Measurements from ENCODE around the gene TTC3.
A peak's percentile ranks its signal among the peaks of the same experiment; 100 is the strongest.
"Not testable (repeated sequence)": the region's sequence is repeated elsewhere in the genome, so short reads cannot be mapped to it uniquely, and the experiment has no call there.

TTC3 gene

DNA sequence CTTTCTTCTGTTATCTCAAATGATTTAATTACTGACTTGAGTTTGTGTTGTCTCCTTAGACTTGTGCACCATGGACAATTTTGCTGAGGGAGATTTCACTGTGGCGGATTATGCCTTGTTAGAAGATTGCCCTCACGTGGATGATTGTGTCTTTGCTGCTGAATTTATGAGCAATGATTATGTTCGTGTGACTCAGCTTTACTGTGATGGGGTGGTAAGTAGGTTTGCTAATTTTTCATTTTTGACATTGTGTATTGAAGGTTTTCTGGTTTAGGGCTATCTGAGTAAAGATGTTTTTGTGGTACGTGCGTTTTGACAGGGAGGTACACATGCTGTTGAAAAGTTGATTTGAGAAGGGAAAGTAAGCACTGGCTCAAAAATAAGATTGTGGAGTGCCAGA is 14.1 kb downstream of the TTC3 start:
- DNase-seq, result peak in 4 of 56 donors; percentile 5 to 29 (median 12)

DNA sequence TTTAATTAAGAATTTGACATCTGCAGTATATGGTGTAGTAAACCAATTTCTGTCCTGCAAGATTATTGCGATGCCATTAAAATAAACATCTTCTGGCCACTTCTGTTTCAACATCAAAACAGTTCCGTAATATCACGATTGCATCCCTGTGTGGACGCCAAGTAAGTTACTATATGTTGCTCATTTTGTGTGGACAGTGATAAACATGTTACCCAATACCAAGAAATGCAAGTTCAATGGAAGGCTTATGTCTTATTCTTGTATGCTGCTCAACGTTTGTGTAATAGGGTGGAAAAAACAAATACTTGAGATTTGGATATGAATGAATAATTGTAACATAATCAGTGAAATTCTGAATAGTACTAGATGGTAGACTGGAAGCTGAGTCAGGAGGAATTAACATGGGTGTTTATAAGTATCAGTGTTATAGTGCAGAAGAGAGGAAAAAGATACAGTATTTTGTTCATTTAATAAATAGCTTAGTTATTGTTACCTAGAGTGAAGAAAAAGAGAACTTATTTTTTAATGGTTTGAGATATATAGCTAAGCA is 15.2 kb downstream of the TTC3 start:
- DNase-seq, result no peak

- DNase-seq, result no peak
Measured at GRCh38 chr21:37093977-37094376, 20.9 kb downstream of the TTC3 start.

- no peak for DNase-seq
Measured at GRCh38 chr21:37095821-37096220, 22.8 kb downstream of the TTC3 start.

DNA sequence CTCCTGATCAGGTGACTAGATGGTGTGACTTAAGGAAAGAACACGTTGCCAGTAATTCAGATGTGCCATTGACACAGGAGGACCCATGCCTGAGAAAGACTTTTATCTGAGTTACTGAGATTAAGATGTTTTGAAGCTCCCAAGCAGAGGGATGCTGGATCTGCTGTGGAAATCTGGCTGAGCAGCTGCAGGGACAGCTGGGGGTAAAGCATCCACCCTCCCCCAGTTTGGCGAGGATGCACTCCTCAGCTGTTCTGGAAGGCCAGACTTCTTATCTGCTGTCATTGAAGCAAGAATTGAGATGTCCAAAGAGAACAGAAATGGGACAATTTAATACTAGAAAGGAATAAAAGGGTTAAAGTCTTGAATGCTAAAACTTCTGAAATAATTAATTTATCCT is 25.7 kb downstream of the TTC3 start:
- no peak for DNase-seq

GRCh38 chr21:37100316-37100715 is 27.3 kb downstream of the TTC3 start:
- DNase-seq, result no peak

- no peak for DNase-seq
Measured at GRCh38 chr21:37101384-37101783, 28.3 kb downstream of the TTC3 start.

GRCh38 chr21:37102746-37103145 is 29.7 kb downstream of the TTC3 start:
- DNase-seq, result not testable (repeated sequence)

GRCh38 chr21:37106998-37107397 is 33.9 kb downstream of the TTC3 start:
- no peak for DNase-seq

- not testable (repeated sequence) for DNase-seq
Measured at GRCh38 chr21:37111029-37111428, 38.0 kb downstream of the TTC3 start.

- not testable (repeated sequence) for DNase-seq
Measured at GRCh38 chr21:37114301-37114700, 41.2 kb downstream of the TTC3 start.

DNA sequence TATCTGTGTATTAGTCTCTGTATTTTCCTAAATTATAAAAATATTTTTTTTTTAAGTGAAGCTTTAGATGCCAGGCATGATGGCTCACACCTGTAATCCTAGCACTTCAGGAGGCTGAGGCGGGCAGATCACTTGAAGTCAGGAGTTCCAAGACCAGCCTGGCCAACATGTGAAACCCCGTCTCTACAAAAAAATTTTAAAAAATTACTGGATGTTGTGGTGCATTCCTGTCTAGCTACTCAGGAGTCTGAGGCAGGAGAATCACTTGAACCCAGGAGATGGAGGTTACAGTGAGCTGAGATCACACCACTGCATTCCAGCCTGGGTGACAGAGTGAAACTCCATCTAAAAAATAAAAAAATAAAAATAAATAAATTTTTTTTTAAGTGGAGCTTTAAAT is 43.4 kb downstream of the TTC3 start:
- not testable (repeated sequence) for DNase-seq

GRCh38 chr21:37117204-37117603 is 44.1 kb downstream of the TTC3 start:
- no peak for DNase-seq

DNA sequence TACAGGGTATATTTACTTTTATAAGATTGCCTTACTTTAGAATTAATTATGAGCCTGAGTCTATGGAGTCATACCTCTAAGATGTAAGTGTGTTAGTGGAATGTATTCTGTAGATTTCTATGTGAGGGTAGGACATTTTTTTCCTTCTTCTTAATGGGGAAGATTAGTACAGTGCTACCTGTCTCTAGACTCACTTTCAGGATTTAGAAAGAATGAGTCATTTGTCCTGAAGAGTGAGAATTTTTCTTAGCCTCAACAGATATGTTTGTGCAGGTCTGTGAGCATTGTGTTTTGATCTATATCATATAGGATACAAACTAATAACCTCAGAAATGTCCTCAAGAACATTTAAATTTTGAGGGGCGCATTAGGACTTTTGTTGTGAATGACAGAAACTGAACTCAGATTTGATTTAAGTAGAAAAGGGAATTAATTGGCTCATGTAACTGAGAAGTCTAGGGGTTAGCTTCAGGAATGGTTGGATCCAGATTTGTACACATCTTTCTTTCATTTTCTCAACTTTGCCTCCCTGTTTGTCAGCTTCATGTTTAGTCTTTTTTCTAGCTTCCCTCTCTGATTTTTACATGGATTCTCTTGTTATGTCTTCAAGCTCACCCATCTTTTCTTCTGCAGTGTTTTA is 45.3 kb downstream of the TTC3 start:
- DNase-seq, result no peak

DNA sequence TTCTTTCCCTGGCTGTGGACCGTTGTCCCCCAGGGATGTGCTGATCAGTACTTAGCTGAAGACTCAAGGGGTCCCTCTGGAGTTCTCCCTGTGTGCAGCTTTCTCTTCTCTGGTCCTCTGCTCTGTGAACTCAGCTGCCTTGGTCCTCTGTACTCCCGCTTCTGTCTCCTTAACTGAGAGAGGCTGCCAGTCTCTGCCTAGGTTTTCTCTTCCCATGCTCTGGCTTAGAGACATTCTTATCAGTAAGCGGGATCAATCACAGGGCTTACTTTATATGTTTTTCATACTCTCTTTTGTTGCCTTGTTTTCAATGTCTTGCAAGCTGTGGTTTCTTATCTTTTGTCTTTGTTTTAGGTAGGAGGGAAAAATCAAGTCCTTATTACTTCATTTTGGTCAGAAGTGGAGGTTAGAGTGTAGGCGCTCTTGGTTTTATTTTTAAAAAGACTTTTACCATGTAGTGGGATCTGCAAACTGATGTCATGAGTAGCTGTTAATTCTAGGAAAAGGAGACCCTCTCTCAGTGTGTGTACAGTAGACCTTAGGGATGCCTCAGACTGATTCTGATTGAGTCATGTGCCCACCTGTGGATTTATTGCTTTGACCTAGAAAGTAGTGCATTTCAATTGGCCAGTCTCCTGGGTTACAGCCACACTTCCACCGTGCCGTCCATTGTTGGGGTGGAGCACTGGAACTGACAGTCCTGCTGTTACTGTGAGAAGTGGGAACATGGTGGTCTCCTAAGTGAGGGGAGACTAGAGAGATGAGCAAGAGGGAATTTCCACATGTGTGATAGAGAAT is 46.6 kb downstream of the TTC3 start:
- DNase-seq, result no peak

DNA sequence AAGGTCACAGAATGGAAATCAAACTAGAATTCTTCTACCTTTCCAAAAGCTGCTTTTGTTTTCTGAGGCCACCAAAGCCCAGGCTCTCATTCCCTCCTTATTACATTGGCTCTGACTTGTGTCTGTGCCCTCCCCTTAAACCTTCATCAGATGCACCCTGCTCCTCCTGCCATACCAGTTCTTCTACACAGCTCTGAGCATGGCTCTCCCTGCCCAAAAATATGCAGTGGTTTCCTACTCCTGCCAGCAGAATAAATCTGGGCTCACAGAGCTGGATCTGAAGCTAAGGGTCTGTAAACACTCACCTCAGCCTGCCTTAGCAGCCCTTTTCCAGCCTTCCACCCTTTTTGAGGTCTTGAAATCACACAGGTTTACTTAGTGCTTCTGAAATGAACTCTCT is 55.0 kb downstream of the TTC3 start:
- no peak for DNase-seq

DNA sequence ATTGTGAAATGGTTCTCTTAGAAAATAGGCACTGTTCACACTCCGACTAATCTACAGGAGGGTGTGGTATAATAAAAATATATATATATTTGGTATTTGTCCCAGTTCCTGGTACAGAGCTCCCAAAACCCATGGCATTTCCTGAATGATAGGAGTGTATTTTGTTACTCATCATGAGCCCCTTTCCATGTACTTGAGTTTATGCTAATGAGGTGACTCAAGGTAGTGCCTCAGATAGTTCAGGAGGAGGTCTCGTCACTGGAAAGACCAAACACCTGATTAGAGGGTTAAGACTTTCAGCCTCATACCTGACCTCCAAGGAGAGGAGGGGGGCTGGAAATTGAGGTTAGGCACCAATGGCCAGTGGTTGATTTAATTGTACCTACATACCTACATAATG is 57.9 kb downstream of the TTC3 start:
- DNase-seq, result no peak

GRCh38 chr21:37136261-37136660 is 63.2 kb downstream of the TTC3 start:
- no peak for DNase-seq

DNA sequence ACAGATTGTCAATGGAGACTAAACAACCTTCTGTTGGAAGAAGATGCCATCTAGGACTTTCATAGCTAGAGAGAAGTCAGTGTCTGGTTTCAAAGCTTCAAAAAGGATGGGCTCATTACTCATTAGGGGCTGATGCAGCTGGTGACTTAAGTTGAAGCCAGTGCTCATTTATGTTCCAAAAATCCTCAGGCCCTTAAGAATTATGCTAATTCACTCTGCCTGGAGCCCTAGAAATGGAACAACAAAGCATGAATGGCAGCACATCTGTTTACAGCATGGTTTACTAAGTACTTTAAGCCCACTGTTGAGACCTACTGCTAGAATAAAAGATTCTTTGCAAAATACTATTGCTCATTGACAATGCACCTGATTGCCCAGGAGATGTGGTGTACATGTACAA is 63.7 kb downstream of the TTC3 start:
- no peak for DNase-seq

DNA sequence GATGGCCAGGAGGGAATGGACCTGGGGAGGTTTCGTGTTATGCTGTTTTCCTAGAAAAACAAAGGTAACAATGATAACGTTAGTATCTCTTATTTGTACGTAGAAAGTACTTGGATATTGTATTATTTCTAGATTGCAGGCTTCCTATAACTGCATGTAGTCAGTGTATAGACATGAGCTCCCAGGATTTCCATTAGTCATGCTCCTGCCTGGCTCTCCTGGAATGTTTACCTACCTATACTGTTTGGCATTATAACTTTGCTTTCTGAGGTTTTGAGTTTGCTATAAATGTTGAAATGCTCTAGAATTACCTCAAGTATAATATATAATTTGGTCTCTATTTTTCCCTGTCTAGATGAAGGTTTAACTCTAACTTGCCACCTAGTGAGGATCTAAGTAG is 66.1 kb downstream of the TTC3 start:
- no peak for DNase-seq

DNA sequence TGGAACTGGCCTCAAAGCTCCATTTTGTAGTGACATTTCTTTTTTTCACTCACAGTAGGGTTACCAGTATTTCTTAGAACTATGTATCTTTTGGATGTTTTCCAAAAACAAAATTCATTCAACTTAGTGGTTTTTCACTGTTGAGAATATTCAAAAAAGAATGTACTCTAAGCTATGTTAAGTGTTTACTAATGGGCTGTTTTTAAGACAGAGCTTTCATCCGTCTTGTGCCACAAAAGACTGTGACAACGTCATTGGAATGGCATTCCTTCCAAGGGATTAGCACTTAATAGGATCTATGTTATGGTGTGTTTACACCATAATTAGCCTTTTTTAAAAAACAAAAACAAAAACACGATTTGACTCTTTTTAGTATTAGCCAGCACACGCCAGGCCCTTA is 66.8 kb downstream of the TTC3 start:
- no peak for DNase-seq

- not testable (repeated sequence) for DNase-seq
Measured at GRCh38 chr21:37143392-37143791, 70.3 kb downstream of the TTC3 start.

DNA sequence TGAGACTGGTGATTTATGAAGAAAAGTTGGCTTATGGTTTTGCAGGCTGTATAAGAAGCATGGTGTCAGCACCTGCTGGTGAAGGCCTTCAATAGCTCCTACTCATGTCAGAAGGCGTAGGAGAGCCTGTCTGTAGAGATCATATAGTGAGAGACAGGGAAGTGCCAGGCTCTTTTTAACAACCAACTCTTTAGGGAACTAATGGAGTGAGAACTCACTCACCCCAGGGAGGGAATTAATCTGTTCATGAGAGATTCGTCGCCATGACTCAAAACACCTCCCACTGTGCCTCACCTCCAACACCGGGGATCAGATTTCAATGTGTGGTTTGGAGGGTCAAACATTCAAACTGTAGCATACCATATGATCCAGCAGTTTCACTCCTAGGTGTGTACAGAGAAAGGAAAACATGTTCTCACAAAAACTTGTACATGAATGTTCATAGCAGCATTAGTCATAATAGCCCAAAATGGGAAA is 72.6 kb downstream of the TTC3 start:
- DNase-seq, result no peak

All from amygdala (tissue), 56 donors.